B cell (primary cell): ENCODE measurements around the gene SAP30.

Source experiments
- CTCF ChIP-seq: fragments of 200-600 bp; IDR thresholded peaks from one replicate; pipeline ENCODE4 v1.8.0; 2022; ENCODE audit warnings: antibody characterized with exemption, mild to moderate bottlenecking
- EZH2 ChIP-seq: IDR thresholded peaks from 2 replicates; pipeline ENCODE4 v1.6.1; 2012; ENCODE audit warnings: borderline replicate concordance, low read depth, mild to moderate bottlenecking, moderate library complexity, low read length; ENCODE audit not compliant: insufficient read depth, poor library complexity, severe bottlenecking

GRCh38 chr4:173370477-173371291 lies at the start of gene SAP30:
- no peak for TF ChIP-seq CTCF
- TF ChIP-seq EZH2, result no peak
